NCI-H82 treated with DMSO at 0.1 percent for 48 hours (cell line): ENCODE data around the gene PERCC1.

Source experiments
- DNase-seq: peaks from one replicate; lab custom pipeline; 2025; ENCODE audit not compliant: unreplicated experiment; lab: John Stamatoyannopoulos, UW

PERCC1 gene

DNA sequence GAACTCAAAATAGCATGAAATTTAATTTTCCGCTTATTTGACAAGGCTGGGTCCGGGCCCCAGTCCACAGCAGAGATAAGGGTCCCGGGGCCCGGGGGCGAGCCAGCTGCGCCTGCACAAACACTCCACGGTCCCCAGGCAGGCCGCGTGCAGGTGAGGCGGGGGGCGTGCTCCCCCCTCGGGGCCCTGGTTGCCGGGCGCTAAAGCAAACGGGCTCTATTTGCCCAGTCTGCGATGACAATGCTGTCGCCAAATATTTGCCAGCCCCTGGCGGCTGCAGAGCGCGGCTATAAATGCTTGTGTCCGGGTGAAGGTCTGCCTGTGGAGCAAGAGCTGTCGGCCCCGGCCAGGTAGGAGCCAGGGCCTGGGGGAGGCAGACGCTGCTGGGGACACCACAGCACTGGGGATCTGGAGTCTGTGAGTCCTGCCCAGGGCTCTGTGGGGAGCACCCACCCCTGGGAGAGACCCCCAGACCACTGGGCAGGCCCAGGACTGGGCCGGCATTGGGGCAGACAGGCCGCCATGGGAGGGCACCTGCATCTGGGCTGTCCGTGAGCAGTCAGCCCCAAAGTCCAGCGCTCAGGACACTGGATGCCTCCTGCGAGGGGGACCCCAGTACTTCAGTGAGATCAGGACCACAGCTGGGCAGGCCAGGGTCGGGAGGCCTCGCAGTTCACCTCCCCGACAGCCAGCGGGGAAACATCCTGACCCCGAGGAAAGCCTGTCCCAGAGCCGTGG is at the start of gene PERCC1:
Gene PERCC1, plus strand, starts transcription at position 320 of the 738 bp plus-strand sequence. CDS start 1,516 bp downstream, outside the sequence.
- DNase-seq, result no peak

DNA sequence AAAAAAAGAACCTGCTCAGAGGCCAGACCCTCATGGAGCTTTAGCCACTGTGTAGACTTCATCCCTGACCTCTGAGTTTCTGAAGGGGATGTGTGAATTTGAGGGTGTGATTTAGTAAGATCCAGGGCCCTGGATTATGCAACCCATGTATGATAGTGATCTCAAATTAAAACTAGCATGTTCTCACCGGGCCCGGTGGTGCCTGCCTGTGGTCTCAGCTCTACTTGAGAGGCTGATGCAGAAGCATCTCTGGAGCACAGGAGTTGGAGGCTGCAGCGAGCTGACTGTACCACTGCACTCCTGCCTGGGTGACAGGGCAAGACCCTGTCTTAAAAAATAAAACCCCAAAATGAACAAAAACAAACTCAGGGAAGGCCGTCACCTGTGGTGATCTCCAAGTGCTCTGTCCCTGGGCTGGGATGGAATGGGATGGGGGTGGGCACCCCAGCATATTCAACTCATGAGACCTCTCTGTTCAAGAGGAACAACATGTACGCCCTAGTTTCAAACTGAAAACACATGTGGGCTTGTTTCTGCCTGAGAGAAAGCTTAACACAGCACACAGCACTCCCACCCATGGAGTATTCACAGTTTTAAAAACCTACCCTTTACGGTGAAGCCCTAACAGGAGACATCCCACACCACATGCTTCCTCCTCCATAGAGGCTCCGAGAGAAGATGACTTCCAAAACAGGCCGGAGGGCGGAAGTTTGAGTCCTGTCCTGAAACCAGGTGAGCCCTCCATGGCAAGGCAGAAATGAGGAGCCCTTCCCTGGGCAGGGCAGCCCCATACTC is 49.1 kb upstream of the PERCC1 start:
- DNase-seq, result no peak

DNA sequence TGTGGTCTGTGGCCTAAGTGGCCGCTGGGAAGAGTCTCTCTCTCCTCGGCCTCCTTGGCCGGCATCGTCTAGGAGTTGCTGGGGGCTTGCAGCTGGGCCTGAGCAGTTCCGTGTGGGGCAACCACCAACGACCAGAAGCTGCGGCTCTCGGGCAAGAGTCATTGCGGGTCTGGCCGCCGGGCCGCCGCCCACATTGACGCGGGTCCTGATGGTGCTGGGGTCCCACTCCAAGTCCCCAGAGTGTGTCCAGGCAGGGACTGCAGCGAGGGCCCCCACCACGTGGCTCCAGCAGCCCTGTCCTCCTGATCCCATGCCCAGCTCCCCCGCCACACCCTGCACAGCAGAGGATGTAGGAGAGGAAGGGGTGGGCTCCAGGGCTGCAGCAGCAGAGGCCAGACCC is 47.3 kb upstream of the PERCC1 start:
- no peak for DNase-seq

DNA sequence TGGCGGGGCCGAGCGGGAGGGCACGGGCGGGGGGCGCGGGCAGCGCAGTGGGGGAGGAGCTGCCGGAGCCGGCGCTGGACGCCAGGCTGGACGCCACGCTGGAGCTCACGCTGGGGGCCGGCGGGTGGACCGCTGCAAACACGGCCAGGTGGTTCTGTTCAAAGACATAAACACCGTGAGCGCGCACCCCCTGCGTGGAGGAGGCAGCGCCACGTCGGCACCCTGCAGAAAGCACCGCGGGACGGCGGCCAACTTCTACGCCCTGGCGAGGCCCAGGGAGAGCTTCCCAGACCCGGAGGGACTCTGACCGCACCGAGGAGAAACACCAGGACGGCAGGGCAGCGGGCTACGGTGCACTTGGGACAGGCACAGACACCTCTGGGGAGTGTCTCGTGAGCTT is 45.6 kb upstream of the PERCC1 start:
- no peak for DNase-seq

DNA sequence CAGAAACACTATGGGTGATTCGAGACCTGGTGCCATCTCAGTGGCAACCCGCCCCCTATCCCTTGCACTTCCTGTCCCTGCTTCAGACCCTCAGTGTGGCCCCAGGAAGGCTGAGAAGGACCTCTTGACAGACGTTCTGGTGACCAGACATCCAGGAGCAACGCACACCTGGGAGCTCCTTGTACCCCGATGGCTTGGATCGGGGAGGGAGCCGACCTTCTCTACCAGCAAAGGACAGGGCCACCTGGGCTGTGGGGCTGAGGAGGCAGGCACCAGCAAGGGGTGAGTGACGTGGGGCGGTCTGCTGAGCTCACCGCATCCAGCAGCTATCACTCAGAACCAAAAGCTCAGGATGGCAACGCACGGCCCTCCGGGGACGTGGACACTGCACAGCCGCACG is 43.5 kb upstream of the PERCC1 start:
- no peak for DNase-seq

DNA sequence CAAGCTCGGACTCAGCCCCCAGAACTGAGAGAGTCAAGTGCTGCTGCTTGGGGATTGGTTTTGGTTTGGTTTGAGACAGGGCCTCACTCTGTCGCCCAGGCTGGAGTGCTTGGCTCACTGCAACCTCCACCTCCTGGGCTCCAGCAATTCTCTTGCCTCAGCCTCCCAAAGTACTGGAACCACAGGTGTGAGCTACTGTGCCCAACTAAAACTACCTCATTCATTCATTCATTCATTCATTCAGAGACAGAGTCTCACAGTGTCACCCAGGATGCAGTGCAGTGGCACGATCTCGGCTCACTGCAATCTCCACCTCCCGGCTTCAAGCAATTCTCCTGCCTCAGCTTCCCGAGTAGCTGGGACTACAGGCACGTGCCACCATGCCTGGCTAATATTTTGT is 41.1 kb upstream of the PERCC1 start:
- no peak for DNase-seq

- DNase-seq, result no peak
These were observed 40.6 kb upstream of the PERCC1 start for GRCh38 chr16:1390239-1390779.

GRCh38 chr16:1392826-1393225 is 38.1 kb upstream of the PERCC1 start:
- no peak for DNase-seq

GRCh38 chr16:1393613-1394176 is 37.2 kb upstream of the PERCC1 start:
- DNase-seq, result no peak

DNA sequence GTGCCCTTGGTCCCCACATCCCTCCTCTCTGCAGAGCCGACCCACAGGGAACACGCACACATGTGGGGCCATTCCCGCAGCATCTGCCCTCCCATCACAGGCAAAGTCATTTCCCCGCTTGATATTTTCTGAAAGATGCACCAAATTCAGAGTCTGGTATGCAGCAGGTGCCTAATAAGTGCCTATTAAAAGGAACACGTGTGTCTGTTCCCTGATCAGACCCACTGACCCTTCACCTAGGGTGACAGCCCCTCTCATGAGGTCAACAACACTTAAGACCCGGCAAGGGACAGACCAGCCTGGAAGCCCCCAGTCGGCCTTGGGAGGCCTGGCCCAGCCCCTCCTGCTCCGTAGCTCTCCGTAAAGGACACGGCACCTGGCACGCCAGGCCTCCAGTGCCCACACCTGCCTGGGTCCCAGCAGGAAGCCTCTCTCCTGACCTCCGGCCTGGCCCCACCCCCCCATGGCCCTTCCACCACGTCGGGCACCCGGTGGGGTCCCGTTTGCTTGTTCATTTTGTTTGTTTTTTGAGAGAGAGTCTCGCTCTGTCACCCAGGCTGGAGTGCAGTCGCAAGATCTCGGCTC is 36.4 kb upstream of the PERCC1 start:
- DNase-seq, result no peak

GRCh38 chr16:1395444-1396031 is 35.3 kb upstream of the PERCC1 start:
- no peak for DNase-seq

GRCh38 chr16:1397779-1398178 is 33.1 kb upstream of the PERCC1 start:
- DNase-seq, result no peak

DNA sequence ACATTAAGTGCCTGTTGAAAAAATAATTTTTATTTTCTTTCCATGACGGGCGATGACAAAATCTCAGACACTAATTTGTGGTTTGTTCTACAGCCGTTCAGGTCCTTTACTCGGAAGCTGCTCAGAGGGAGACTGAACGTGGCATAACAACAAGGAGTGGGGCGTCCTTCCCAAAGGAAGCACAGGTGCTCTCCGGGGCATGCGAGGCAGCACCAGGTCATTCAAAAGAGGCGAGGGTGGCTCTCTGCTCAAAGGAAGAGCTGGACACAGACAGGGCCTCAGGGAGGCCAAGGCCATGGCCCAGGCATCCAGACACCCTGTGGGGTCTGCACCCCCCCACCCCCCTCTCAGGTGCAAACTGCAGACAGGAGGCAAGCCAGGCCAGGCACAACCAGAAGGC is 32.5 kb upstream of the PERCC1 start:
- no peak for DNase-seq

DNA sequence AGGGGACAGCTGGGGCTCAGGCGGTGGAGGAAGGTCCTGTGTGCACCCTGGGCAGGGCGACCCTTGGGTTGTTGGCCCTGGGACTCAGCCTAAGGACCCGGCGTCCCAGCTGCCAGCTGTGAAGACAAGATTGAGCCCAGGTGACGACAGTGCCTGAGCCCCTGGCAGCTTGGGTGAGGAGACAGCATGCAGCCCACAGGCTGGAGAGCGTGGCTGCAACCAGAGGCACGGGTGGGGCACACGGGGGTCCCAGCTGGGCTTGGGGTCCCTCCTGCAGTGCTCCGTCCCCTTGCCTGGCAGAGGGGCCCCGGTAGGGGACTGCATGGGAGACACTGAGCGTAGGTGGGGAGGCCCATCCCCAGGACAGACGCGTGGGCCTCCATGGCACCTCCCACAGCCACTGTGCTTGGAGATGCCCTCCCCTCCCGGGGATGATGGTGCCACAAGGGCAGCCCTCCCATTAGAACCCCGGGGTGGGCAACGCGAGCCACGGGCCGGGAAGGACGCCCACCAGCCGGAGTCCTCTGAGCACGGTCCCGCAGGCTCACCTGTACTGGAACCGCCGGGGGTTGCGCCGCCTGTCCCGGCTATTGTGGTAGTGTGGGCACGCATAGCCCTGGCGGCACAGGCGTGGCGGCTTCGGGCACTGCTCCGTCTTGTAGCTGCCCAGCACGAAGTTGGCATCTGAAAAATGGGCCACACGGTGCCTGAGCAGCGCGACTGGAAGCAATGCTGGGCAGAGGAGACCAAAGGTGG is 31.9 kb upstream of the PERCC1 start:
- DNase-seq, result no peak

- no peak for DNase-seq
These were observed 29.7 kb upstream of the PERCC1 start for GRCh38 chr16:1401061-1401757.

DNA sequence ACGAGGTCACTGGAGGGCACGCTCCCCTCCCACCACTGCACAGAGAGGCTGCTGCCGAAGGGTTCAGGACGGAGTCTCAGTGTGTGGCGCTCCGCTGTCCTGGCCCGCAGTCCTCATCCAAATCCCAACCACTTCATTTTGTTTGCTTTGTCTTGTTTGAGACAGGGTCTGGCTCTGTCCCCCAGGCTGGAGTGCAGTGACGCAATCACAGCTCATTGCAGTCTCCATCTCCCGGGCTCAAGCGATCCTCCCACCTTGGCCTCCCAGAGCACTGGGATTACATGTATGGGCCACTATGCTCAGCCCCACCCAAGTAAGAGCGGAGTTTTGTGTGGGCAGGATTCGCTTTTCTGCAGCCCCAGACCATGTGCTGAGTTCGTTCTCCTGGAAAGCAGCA is 29.1 kb upstream of the PERCC1 start:
- no peak for DNase-seq

DNA sequence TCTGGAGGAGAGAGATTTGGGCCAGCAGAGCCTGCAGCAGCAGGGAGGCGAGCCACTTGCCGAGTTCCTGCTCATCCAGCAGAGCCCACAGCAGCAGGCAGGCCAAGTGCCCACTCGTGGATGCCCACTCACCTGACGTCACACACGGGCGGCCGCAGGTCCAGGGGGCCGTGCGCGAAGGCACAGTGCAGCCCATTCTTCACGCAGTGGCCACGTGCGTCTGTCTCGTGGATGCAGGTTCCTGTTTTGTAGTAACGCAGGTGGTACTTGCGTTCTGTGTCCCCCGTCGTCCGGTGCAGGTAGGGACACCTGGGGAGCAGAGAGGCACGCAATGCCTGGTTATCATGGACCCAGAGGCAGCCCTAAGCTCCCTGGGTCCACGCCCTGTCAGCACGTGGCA is 27.8 kb upstream of the PERCC1 start:
- DNase-seq, result no peak

DNA sequence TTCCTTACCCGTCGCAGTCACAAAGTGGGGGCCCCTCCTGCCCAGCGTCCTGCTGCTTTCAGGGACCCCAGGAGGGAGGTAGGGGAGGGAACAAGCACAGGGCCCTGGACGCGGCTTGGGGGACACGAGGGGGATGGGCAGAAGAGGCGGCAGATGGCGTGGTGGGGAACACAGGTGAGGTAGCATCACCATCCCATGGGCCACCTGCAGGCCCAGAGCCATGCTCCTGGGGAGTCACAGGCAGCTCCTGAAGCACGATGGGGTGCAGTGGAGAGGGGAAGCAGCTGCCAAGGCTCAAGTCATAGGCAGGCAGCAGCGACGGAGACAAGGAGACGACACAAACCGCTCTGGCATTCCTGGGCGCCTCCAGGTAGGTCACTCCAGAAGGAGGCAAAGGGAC is 27.1 kb upstream of the PERCC1 start:
- no peak for DNase-seq

- DNase-seq, result no peak
These were observed 23.1 kb upstream of the PERCC1 start for GRCh38 chr16:1407753-1408152.
